Stimulated activated CD4-positive, alpha-beta T cell treated with anti-CD3 and anti-CD28 coated beads, TNF-alpha, amount 100 ng/mL, for 1 hour (primary cell): ENCODE data around the gene TSNAXIP1.

Experiments
- DNase-seq, 3 donors: peaks; one replicate each; pipeline ENCODE4 v3.0.0-alpha.2; 2020; ENCODE audit warnings: low read depth in 3 of 3, low spot score in 1 of 3

TSNAXIP1 gene

GRCh38 chr16:67806428-67807147 is at the start of gene TSNAXIP1, which contains the start of gene RANBP10:
TSS of gene TSNAXIP1 (plus strand) at chr16:67806889. CDS start at chr16:67807150, 261 bp downstream.
TSS of gene RANBP10 (minus strand) at chr16:67806560. CDS start at chr16:67806536, 24 bp downstream.
- DNase-seq = peak; percentile 86 to 94 (median 88)

GRCh38 chr16:67758006-67758405 is 48.7 kb upstream of the TSNAXIP1 start:
- no peak for DNase-seq

- DNase-seq = no peak
Observed at GRCh38 chr16:67758966-67759365, 47.7 kb upstream of the TSNAXIP1 start.

- DNase-seq = no peak
Observed at GRCh38 chr16:67760206-67760955, 46.3 kb upstream of the TSNAXIP1 start.

GRCh38 chr16:67760956-67761230 is 45.8 kb upstream of the TSNAXIP1 start:
- DNase-seq = no peak

- no peak for DNase-seq
Observed at GRCh38 chr16:67761924-67762323, 44.8 kb upstream of the TSNAXIP1 start.

GRCh38 chr16:67762385-67762784 is 44.3 kb upstream of the TSNAXIP1 start:
- DNase-seq = no peak

- no peak for DNase-seq
Observed at GRCh38 chr16:67763066-67763465, 43.6 kb upstream of the TSNAXIP1 start.

GRCh38 chr16:67764158-67764667 is 42.5 kb upstream of the TSNAXIP1 start:
- DNase-seq = no peak

GRCh38 chr16:67766291-67766690 is 40.4 kb upstream of the TSNAXIP1 start:
- no peak for DNase-seq

- no peak for DNase-seq
Observed at GRCh38 chr16:67767953-67768352, 38.7 kb upstream of the TSNAXIP1 start.

- DNase-seq = no peak
Observed at GRCh38 chr16:67770346-67770991, 36.2 kb upstream of the TSNAXIP1 start.

- no peak for DNase-seq
Observed at GRCh38 chr16:67773099-67773498, 33.6 kb upstream of the TSNAXIP1 start.

- no peak for DNase-seq
Observed at GRCh38 chr16:67773569-67774456, 32.9 kb upstream of the TSNAXIP1 start.

GRCh38 chr16:67774457-67774853 is 32.2 kb upstream of the TSNAXIP1 start:
- DNase-seq = no peak

GRCh38 chr16:67775273-67775672 is 31.4 kb upstream of the TSNAXIP1 start:
- DNase-seq = no peak

- DNase-seq = no peak
Observed at GRCh38 chr16:67779256-67780014, 27.3 kb upstream of the TSNAXIP1 start.

- DNase-seq = no peak
Observed at GRCh38 chr16:67780847-67781564, 25.7 kb upstream of the TSNAXIP1 start.

GRCh38 chr16:67781565-67781921 is 25.1 kb upstream of the TSNAXIP1 start:
- no peak for DNase-seq
